Measurements from ENCODE around the gene MET.
"Not testable (repeated sequence)": the region's sequence is repeated elsewhere in the genome, so short reads cannot be mapped to it uniquely, and the experiment has no call there.

Gene MET

DNA sequence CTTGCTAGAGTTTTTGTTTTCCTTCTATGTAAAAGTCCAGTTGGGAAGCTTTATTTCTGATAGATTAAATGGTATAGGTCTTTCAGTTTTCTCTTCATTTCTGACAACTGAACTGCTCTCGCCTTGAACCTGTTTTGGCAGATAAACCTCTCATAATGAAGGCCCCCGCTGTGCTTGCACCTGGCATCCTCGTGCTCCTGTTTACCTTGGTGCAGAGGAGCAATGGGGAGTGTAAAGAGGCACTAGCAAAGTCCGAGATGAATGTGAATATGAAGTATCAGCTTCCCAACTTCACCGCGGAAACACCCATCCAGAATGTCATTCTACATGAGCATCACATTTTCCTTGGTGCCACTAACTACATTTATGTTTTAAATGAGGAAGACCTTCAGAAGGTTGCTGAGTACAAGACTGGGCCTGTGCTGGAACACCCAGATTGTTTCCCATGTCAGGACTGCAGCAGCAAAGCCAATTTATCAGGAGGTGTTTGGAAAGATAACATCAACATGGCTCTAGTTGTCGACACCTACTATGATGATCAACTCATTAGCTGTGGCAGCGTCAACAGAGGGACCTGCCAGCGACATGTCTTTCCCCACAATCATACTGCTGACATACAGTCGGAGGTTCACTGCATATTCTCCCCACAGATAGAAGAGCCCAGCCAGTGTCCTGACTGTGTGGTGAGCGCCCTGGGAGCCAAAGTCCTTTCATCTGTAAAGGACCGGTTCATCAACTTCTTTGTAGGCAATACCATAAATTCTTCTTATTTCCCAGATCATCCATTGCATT lies 27.1 kb downstream of the MET start:
- DNase-seq, result no peak

DNA sequence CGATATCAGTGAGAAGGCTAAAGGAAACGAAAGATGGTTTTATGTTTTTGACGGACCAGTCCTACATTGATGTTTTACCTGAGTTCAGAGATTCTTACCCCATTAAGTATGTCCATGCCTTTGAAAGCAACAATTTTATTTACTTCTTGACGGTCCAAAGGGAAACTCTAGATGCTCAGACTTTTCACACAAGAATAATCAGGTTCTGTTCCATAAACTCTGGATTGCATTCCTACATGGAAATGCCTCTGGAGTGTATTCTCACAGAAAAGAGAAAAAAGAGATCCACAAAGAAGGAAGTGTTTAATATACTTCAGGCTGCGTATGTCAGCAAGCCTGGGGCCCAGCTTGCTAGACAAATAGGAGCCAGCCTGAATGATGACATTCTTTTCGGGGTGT lies 27.7 kb downstream of the MET start:
- DNase-seq, result no peak

DNA sequence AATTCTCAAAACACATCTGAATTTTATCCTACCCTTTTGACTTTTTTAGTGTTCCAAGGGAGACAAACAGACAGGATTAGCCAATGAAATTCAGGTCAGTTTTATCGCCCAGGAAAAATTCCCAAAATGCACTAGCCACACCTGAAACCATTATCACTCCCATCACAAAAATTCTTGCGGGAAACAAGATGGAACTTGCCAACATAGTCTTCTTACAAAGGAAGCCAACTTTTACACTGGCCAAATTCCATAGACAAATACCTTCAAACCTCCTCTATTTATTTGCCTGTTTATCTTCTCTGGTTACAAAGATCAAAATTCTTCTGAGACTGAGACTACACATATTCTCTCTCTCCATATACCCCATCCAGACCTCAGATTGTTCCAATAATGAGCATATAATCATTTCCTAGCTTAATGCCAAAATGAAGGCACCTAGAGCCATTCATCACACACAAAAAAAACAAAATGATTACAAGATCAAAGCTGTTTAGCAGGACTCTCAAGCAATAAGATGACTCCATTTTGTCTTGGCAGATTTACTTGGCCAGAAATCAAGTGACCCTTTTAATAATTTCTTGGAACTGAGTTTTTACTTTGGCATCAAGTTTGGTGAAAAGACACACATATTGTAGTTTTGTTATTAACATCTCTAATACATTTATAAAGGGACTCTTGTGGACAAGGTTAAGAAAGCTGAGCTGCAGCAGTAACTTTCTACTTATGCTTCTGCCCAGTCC lies 30.2 kb downstream of the MET start:
- no peak for DNase-seq

DNA sequence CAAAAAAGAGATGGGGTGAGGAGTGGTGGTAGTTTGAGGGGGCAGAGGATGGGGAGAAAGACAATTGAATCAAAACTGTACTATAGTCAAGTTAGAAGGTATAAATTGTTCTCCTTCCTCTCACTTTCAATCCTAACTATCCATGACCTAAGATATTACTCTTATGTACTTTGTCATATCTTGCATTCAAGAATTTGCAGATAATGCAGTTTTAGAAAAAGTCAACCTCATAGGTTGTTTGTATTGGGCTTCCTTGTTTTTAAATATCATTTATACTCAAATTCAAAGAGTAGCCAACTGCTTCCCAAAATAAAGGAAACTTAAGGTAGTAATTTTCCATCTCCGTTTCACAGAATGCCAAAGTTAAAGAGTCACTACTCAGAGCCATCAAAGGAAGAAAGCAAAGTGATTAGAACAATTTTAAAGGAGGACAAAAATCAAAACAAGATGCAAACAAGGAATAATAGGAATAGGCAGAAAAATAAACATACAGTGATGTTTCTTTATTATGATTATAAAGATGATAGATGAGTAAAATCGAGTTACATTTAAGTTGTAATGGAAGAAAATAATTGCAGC lies 32.7 kb downstream of the MET start:
- DNase-seq, result no peak

DNA sequence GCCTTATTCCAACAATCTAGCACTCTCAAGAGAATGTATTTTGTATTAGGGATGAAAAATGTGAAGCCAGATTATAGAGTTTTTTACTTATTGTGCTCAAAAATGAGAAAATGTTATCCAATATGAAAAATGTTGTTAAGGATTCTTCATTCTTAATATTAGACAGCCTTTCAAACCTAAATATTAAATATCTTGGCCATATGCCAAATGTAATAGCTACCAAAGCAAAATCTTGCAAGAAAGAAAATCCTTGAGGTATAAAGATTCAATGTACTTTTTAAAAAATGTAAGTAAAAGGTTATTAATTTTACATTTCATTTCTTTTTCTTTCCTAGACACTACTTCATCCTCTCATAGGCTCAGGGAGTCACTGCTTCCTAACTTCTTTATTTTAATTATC lies 33.4 kb downstream of the MET start:
- DNase-seq, result no peak

DNA sequence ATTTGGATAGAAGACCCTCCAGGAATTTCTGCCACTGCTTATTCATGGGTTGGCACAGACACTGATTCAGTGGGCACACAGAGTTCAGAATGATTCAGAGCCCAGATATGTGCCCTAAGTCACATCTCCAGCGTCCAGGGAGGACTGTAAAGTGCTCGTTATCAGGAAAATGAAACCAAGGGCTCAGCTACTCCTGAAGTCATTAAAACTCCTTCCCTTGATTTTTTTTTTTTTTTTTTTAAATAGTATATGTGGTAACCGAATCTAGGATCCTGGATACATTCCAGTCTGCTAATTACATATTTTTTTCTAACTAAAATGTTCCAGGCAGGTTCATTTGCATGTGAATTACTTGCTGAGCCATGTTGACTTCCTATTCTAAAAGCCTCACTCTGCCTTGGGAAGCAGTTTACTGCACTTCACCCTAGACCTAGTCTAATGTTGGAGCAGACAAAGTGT lies 34.7 kb downstream of the MET start:
- DNase-seq, result no peak

DNA sequence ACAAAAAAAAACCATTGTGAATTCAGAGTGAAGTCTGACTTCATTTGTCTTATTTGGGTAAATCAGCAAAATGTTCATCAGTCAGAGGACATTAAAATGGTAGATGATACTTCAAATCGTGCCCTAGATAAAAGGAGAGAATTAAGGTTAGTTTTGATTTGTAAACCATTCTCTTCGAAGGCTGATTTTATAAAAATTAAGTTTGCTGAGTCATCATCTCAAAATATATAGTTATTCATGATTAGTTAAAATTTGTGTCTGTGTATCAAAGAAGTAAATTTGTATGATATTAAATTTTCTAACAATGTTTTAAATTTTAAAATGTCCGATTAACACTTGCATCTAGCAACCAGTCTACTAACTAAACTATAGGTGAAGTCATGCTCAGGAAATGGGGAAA lies 35.3 kb downstream of the MET start:
- DNase-seq, result no peak

DNA sequence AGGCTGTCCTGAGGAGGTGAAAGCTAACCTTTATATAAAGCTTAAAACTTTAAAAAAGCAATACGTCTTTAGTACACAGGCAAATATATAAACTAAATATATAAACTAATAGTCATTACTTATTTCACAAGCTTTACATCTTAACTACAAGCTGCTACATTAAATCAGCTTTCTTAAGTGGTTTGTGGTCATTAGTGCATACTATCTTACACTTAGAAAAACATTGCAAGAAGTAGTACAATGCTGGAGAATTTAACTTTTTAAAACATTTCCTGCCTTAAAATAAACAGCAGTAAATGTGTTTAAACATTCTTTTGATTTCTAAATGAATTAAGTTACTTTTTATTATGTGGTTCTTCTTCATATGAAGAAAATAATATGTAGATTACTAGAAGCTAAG lies 36.3 kb downstream of the MET start:
- no peak for DNase-seq

DNA sequence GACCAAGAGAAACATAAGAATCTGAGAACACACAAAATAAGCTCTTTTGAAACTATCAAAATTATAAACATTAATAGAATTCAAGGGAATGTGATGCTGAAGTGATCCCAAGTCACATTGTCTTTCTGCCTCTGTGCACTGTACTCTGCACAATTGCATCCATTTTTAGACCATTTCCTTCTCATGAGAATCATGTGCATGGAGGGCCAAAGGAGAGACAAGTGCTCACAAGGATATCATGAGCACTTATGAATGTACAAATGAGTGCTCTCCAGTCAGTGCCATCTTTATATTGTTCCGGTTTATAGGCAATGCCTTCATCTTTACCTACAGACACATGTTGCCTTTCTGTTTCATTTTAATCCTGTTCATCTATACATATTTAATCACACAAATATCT lies 36.9 kb downstream of the MET start:
- DNase-seq, result no peak

DNA sequence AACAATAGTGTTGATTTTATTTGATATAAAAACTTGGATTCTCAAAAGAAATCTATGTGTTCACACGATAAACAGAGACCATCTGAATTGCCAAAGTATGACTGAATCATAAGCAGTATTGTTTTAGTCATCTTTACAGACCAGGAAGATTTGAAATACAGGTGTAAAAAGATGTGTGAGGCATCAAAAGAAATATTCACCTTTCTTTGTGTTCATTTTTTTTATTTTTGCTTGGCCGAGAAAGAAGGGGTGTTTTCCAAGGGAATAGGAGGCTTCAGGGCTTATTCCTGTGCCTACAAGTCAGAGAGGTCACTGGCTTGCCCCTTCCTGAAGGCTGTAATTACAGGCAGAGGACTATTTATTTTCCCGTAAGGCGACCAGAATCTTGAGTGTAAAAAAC lies 37.3 kb downstream of the MET start:
- DNase-seq, result no peak

DNA sequence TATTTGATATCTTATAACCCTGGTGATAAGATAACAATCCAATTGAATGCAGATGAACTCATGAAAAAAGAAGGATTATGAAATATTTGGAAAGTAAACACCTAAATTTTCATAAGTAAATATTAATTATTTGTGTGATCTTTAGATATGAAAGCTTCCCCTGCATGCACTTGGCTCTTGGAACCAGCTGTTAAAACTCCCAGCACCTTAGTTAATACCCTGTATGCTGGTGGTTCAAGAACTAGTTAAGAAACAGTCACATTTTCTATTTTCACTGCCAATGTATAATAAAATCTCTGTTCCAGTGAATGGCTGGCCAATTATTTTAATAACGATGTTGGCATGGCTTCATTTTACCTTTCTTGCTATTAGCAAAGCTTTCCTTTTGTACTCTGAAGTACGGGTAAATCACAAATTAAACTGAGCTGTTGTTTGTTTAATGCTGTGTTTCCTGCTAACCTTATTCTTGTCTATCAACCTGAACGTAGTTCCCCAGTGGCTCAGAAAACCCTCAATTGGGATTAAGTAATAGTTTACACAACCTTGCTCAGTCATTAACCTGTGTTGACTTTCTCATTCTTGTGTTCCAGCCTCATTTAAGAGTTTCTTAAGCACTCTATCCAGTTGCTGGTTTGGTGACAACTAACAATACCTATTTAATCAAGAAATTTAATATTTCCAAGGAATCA lies 38.9 kb downstream of the MET start:
- DNase-seq, result no peak

DNA sequence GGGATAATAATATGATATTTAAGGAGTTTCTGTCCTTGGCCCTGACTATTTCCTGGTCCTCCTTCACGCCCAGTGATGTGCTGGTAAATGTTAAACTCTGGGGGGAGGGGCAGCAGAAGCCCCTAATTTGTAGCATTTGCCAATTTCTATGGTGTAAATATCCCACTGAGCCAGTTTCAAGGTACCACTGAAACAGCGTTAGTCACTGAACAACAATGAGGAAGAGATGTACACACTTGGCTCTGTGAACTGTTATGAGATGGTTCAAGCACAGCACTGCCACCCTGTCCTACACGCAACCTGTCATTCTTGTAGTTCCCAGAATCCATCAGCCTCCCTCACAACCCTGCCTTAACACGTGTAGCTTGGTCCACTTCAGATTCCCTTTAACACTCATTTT lies 39.8 kb downstream of the MET start:
- DNase-seq, result no peak

DNA sequence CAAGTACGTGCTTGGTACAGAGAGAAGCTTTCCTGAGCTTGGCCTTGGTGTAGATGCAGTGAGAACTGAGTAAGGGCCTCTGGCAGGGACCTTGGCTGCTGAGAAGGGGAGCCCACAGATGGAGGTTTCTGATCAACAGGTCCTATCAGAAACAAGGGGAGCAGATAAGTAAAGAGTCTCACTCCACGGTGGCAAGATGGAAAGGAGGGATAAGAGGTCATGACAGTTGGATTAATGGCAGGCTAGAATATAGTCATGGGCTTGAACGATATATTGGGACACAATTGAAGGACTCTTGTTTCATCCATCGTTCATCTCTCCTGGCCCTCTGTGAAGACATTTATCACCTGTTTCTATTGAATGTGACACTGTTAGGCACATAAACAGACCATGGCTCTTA lies 41.5 kb downstream of the MET start:
- DNase-seq, result no peak

DNA sequence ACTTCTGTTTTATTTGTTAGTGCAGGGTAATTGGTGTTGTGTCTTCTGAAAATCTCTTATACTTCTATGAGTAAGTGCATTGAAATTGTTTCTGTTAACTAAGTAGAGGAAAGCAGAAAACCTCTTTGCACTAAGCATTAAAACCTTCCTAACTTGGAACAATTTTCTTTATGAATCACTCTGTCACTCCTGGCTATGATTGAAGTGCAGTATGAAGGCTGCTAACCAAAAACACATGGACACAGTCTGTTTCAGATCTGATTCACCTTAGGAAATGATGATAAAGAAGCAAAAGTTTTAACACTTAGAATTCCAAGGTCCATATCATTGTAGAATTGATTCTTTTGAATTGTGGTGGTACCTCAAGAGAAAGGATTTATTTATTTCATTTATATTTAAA lies 41.9 kb downstream of the MET start:
- DNase-seq, result no peak

DNA sequence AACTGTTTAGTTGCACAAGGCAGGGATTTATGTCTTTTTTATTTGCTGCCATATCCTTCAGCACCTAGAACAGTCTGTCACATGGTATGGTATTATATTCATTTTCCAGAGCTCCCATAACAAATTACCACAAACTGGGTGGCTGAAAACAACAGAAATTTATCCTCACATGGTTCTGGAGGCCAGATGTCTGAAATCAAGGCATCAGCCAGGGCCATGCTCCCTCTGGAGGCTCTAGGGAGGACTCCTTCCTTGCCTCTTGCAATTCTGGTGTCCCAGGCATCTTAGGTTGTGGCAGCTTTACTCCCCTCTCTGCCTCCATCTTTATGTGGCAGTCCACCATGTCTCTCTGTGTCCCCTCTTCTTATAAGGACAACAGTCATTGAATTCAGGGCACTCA lies 43.1 kb downstream of the MET start:
- no peak for DNase-seq

DNA sequence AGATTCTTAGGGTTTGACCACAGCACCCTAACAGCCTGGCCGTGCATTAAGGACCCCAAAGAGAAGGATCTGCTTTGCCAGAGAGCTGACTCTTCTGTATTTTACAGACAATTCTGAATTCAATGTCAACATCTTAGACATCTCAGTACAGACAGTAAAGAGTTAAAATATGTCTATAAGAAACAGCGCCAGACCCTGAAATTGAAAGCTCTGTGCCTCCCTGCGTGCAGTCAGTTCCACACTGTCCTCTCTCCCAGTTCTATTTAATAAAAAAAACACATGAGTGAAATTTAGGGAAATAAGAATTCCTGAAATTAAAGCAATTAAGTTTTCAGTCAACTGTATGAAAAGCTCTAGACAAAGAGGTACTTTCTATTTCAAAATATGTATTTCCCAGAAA lies 45.1 kb downstream of the MET start:
- DNase-seq, result no peak

DNA sequence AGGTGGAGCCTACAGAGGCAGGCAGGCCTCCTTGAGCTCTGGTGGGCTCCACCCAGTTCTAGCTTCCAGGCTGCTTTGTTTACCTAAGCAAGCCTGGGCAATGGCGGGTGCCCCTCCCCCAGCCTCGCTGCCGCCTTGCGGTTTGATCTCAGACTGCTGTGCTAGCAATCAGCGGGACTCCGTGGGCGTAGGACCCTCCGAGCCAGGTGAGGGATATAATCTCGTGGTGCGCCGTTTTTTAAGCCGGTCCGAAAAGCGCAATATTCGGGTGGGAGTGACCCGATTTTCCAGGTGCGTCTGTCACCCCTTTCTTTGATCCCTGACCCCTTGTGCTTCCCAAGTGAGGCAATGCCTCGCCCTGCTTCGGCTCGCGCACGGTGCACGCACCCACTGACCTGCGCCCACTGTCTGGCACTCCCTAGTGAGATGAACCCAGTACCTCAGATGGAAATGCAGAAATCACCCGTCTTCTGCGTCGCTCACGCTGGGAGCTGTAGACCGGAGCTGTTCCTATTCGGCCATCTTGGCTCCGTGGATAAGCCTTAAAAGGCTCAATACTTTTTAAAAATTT lies 52.0 kb downstream of the MET start:
- not testable (repeated sequence) for DNase-seq

DNA sequence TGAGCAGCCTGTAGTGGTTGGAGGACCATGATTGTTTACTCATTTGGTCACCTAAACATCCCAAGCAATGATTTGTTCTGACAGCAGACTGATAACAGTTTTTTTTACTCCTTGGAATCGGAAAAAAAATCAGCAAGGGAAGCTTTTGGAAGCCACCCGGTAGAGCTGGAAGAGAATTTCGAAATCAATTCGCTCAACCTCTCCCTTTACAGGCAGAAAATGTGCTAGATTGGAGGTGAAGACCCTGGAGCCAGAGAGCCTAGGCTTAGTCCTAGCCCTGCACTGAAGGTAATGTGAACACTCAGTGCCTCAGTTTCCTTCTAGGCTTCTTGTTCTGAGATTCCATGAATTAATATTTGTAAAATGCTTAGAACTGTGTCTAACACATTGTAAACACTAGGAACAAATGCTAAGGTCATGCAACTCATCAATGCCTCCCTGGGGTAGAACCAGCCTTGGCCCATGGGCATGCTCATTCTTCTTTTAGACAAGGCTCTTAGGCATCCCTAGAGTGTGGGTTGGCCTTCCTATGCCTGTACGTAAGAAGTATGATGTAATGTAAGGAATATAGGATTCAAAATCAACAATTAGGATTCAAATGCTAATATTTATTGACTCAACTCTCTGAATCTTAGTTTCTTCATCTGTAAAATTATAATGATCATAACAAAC lies 52.7 kb downstream of the MET start:
- DNase-seq, result no peak

DNA sequence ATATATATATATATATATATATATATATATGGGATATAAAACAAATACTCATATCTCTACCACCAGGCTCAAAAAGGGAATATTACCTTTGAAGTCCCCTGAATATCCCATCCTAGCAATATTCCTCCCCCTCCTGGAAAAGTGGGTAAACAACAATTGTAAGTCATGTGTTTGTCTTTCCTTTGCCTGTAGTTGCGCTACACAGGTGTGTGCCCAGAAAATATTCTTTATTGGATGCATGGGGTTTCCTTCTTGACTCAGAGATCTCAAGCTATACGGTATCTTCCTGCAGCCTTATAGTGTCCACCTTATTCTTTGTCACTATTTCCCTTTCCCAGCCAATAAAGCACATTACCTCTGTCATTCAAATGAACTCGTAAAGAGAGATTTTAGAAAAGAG lies 54.2 kb downstream of the MET start:
- DNase-seq, result no peak

DNA sequence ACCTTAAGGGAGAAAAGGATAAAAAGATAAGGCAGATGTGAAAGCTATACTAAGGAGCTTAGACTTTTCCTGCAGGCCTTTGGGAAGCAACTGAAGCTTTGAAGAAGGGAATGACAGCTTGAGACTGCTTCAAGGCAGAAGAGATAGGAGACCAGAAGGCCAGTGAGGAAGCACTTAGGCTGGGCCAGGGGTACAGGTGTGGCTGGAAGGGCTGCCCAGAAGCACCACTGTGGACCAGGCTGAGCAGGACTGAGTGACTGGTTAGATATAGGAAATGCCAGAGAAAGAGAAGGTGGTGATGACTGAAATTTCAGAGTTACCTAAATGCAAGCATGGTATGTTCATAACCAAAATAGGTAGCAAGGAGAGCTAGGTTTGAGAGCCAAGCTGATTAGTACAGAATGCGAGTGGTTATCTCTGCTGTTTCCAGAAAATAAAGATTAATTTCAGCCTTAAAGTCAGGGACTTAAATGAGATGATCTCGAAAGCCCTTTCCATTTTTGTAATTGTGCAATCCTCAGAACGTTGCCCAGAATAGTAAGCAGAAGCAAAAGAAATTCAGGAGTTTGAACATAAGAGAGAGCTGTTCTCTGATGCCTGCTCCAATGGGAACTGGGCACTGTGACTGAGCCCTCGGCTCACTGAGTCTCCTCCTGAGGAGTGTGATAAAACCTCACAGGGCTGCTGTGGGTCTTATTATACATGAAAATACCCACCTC lies 54.9 kb downstream of the MET start:
- DNase-seq, result no peak

DNA sequence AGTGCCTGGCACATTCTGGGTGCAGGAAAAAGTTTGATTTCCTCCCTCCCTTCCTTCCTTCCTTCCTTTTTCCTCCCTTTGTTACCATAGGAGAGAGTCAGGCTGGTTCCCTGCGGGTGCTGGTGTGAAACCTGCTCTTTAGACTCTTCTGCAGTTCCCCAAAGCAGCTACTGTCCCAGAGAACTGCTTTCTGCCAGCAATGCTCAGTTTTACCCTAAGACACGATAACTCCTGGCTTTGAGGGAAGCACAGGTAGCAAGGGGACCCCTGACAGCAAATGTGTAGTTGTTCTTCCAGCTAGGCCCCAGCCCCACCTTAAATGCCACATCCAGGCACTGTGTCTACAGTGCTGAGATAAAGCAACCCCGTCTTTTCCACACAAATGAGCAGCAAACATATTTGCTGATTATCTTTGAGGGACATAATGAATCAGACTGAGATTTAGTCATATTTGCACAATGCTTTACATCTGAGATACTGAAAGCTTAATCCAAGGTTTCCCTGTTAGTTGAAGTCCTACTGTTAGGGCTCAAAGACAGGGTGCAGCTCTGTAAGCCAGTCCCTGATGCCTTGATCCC lies 55.5 kb downstream of the MET start:
- no peak for DNase-seq

DNA sequence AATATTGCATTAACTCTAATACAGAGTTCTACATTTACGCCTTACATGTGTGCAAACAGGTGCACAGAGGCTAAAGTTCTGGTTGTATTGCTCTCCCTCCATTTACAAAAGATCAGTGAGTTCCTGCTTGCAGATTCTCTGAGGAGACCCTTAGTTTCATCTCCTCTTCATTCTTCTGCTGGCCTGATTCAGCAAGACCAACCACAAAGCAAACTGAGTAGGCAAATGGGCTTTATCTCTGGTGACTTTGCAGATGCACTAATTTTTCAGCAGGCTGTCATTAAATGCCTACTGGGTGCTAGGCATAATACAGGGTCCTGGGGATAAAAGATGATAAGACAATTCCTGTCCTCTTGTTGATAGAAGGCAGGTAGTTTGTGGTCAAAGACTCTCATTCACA lies 56.4 kb downstream of the MET start:
- DNase-seq, result no peak

All from stimulated activated CD4-positive, alpha-beta T cell treated with anti-CD3 and anti-CD28 coated beads, Interleukin-15, amount 100 ng/mL, for 24 hours (primary cell).